Measurements from ENCODE around the gene SLC25A25. TPM values are rescaled to one million over a fixed set of nuclear protein-coding genes. Genes with fewer than 3 reads are reported as not detected.
A peak's percentile ranks its signal among the peaks of the same experiment; 100 is the strongest.

SLC25A25 gene
- total RNA-seq, 1 experiment from 2014 or later = 10.7 TPM

DNA sequence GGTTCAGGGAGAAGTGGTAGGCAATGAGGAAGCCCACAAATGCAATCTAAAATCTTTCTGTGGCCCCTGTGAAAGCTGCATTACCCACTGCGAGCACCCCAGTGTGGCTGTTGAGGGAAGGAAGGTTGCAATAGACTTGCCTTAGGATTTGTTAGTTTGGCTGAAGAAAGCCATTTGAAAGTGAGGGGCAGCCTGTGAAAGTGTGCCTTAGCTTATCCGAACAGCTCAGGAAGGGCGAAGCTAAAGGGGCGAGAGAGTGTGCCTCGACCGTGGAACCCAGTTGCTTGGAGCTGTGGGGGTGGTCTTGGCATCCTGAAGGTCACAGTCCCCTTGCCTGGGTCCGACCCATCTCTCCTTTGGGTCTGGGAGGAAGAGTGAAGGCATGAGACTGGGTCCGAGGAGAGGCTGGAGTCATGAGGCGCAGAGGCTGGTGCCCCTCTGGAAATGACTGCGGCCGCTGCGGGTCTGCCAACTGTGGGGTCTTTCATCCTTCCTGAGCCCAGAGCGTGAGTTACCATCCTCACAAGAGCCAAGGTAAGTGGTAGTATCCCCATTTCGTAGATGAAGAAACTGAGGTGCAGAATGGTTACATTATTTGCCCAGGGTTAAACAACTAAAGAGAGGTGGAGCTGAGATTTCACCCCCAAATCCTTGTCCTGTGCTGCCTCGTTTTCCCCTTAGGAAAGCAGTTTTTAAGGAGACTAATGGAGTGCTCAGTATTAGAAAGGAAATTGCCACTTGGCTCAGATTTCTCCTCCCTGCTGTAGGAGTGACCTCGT, 24.4 kb downstream of the SLC25A25 start:
- intact Hi-C loops (cut with micrococcal nuclease; ENCODE audit: unreplicated experiment) = no loop called here
- no peaks in the 10 kb centered on the region for H3K36me3 ChIP-seq (ENCODE audit: control insufficient read depth, insufficient read depth, low read length)
- no peak for ATAC-seq
- no peak overlapping the region for H3K27ac ChIP-seq (ENCODE audit: low read length)
- ChIA-PET POLR2A (no interaction called here), CTCF (interaction anchor here (1.2 kb wide), 1 partner anchor 25 kb away, joined by 4 read pairs; no protein-coding TSS in a partner anchor)
- TF ChIP-seq POLR2AphosphoS5 (IDR thresholded peaks at IDR 0.05; ENCODE audit: low read depth, low read length) = no peak
- H3K4me1 ChIP-seq (ENCODE audit: control insufficient read depth, insufficient read depth, low read length) = peaks cover 8% of the 10 kb centered on the region
- no peak overlapping the region for H3K4me3 ChIP-seq (ENCODE audit: low read depth in 2 of 2, low read length in 2 of 2)
- H3K27me3 ChIP-seq (ENCODE audit: control insufficient read depth, insufficient read depth, low read length) = no peaks in the 10 kb centered on the region
- BruUV-seq (replicated peaks) = no TSS peak
- DNase-seq (ENCODE audit: low read depth, low spot score) = no peak
- in situ Hi-C loops (cut with HindIII; ENCODE audit: low pct_unique_long_range_greater_than_20kb, low sequenced_read_pairs) = loop anchor here (25.0 kb wide), 1 partner anchor 155 kb away; the partner anchor contains the start of genes DPM2 and PIP5KL1
- H3K9me3 ChIP-seq (ENCODE audit: control insufficient read depth, insufficient read depth, low read depth, low read length) = no peaks in the 10 kb centered on the region

DNA sequence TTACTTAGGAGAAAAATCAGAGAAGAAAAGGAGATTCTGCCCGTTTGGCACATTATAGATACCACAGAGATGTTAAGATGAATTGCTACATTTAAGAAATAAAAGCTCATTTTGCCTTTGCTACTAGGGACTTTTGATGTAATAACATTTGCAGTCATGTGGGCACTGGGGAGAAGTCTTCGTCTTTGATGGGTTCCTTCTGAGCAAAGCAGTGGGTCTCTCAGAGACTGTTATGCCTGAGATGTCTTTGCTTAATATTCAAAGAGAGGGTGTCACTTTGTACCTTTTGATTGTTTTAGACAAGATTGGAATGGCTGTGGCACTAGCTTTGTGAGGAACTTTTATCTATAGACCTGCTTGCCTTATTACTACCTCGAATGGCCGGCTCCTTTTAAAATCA, 25.0 kb downstream of the SLC25A25 start:
- ChIA-PET CTCF (interaction anchor here (1.2 kb wide), 1 partner anchor 25 kb away, joined by 4 read pairs; no protein-coding TSS in a partner anchor), POLR2A (no interaction called here)
- Histone ChIP-seq H3K9me3 (ENCODE audit: control insufficient read depth, insufficient read depth, low read depth, low read length) (no peaks in the 10 kb centered on the region), H3K27me3 (ENCODE audit: control insufficient read depth, insufficient read depth, low read length) (no peaks in the 10 kb centered on the region), H3K36me3 (ENCODE audit: control insufficient read depth, insufficient read depth, low read length) (no peaks in the 10 kb centered on the region), H3K27ac (ENCODE audit: low read length) (0 out of 2 replicates have a peak overlapping the region, but pooled peaks have one; percentile 23), H3K4me3 (ENCODE audit: low read depth in 2 of 2, low read length in 2 of 2) (no peak overlapping the region), H3K4me1 (ENCODE audit: control insufficient read depth, insufficient read depth, low read length) (peaks cover 13% of the 10 kb centered on the region)
- intact Hi-C loops (cut with micrococcal nuclease; ENCODE audit: unreplicated experiment) = no loop called here
- ATAC-seq (no peak), DNase-seq (ENCODE audit: low read depth, low spot score) (no peak)
- in situ Hi-C loops (cut with HindIII; ENCODE audit: low pct_unique_long_range_greater_than_20kb, low sequenced_read_pairs) = loop anchor here (25.0 kb wide), 1 partner anchor 156 kb away; the partner anchor contains the start of genes DPM2 and PIP5KL1
- TF ChIP-seq, protein P1, sequence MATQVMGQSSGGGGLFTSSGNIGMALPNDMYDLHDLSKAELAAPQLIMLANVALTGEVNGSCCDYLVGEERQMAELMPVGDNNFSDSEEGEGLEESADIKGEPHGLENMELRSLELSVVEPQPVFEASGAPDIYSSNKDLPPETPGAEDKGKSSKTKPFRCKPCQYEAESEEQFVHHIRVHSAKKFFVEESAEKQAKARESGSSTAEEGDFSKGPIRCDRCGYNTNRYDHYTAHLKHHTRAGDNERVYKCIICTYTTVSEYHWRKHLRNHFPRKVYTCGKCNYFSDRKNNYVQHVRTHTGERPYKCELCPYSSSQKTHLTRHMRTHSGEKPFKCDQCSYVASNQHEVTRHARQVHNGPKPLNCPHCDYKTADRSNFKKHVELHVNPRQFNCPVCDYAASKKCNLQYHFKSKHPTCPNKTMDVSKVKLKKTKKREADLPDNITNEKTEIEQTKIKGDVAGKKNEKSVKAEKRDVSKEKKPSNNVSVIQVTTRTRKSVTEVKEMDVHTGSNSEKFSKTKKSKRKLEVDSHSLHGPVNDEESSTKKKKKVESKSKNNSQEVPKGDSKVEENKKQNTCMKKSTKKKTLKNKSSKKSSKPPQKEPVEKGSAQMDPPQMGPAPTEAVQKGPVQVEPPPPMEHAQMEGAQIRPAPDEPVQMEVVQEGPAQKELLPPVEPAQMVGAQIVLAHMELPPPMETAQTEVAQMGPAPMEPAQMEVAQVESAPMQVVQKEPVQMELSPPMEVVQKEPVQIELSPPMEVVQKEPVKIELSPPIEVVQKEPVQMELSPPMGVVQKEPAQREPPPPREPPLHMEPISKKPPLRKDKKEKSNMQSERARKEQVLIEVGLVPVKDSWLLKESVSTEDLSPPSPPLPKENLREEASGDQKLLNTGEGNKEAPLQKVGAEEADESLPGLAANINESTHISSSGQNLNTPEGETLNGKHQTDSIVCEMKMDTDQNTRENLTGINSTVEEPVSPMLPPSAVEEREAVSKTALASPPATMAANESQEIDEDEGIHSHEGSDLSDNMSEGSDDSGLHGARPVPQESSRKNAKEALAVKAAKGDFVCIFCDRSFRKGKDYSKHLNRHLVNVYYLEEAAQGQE (IDR thresholded peaks at IDR 0.05; ENCODE audit: insufficient read depth in 1 of 2, low read depth in 2 of 2, low read length in 1 of 2) = no peak
- no peak for TF ChIP-seq POLR2AphosphoS5 (IDR thresholded peaks at IDR 0.05; ENCODE audit: low read depth, low read length)
- TF ChIP-seq, protein P2, sequence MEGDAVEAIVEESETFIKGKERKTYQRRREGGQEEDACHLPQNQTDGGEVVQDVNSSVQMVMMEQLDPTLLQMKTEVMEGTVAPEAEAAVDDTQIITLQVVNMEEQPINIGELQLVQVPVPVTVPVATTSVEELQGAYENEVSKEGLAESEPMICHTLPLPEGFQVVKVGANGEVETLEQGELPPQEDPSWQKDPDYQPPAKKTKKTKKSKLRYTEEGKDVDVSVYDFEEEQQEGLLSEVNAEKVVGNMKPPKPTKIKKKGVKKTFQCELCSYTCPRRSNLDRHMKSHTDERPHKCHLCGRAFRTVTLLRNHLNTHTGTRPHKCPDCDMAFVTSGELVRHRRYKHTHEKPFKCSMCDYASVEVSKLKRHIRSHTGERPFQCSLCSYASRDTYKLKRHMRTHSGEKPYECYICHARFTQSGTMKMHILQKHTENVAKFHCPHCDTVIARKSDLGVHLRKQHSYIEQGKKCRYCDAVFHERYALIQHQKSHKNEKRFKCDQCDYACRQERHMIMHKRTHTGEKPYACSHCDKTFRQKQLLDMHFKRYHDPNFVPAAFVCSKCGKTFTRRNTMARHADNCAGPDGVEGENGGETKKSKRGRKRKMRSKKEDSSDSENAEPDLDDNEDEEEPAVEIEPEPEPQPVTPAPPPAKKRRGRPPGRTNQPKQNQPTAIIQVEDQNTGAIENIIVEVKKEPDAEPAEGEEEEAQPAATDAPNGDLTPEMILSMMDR (IDR thresholded peaks at IDR 0.05) = no peak
- no TSS peak for BruUV-seq (replicated peaks)

DNA sequence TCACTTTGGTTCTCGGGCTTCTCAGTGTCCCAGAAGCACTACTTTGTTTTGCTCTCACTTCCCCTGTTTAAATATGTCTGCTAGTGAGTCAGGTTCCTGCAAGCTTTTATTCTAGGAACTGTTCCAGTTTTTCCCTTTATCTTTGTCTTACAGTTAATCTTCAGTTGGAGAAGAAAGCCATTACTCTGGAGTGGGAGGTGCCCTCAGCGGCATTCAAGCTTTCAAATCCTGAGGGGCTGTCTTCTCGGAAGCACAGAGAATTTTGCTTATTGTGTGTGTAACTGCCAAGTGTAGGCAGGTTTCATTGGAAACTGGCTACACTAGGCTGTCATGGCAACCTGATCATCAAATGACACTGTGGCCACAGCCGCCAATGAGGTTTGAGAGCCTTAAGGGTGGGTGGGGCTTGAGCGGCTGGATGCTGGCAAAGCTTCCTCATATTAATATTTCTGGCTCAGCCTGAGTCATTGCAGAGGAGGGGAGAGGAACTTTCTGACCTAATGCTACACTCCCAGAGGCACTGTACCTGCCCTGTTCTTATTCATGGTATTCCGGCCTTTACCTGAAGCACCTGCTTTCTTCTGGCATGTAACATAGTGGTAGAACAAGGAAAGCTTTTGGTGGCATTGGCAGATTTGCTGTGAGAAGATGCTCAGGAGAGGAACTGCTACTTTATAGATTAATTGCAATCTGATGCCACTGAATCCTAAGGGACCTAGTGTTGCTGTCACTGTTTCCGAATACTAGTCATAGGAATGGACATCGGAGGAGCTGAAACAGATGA, 26.3 kb downstream of the SLC25A25 start:
- Histone ChIP-seq H3K9me3 (ENCODE audit: control insufficient read depth, insufficient read depth, low read depth, low read length) (no peaks in the 10 kb centered on the region), H3K36me3 (ENCODE audit: control insufficient read depth, insufficient read depth, low read length) (no peaks in the 10 kb centered on the region), H3K4me1 (ENCODE audit: control insufficient read depth, insufficient read depth, low read length) (peaks cover 20% of the 10 kb centered on the region), H3K4me3 (ENCODE audit: low read depth in 2 of 2, low read length in 2 of 2) (no peak overlapping the region), H3K27me3 (ENCODE audit: control insufficient read depth, insufficient read depth, low read length) (no peaks in the 10 kb centered on the region), H3K27ac (ENCODE audit: low read length) (no peak overlapping the region)
- no TSS peak for BruUV-seq (replicated peaks)
- CTCF ChIA-PET = no interaction called here
- intact Hi-C loops (cut with micrococcal nuclease; ENCODE audit: unreplicated experiment) = no loop called here
- in situ Hi-C loops (cut with HindIII; ENCODE audit: low pct_unique_long_range_greater_than_20kb, low sequenced_read_pairs) = loop anchor here (25.0 kb wide), 1 partner anchor 157 kb away; the partner anchor contains the start of genes DPM2 and PIP5KL1
- TF ChIP-seq POLR2AphosphoS5 (IDR thresholded peaks at IDR 0.05; ENCODE audit: low read depth, low read length) (no peak), TCF7L2 (IDR thresholded peaks at IDR 0.05; ENCODE audit: low read depth, low read length) (no peak), SIN3A (IDR thresholded peaks at IDR 0.05; ENCODE audit: borderline replicate concordance, insufficient read depth, low read depth, low read length) (no peak)
- TF ChIP-seq, protein P1 (IDR thresholded peaks at IDR 0.05; ENCODE audit: insufficient read depth in 1 of 2, low read depth in 2 of 2, low read length in 1 of 2) = no peak
- TF ChIP-seq, protein P2 (IDR thresholded peaks at IDR 0.05) = no peak
- POLR2A ChIA-PET = interaction anchor here (0.6 kb wide), 1 partner anchor 14 kb away, joined by 4 read pairs; no protein-coding TSS in a partner anchor
- DNase-seq (ENCODE audit: low read depth, low spot score) (peak; percentile 46), ATAC-seq (peak; percentile 89)
